ENCODE results near the gene STPG4.
A peak's percentile ranks its signal among the peaks of the same experiment; 100 is the strongest.

STPG4 gene

DNA sequence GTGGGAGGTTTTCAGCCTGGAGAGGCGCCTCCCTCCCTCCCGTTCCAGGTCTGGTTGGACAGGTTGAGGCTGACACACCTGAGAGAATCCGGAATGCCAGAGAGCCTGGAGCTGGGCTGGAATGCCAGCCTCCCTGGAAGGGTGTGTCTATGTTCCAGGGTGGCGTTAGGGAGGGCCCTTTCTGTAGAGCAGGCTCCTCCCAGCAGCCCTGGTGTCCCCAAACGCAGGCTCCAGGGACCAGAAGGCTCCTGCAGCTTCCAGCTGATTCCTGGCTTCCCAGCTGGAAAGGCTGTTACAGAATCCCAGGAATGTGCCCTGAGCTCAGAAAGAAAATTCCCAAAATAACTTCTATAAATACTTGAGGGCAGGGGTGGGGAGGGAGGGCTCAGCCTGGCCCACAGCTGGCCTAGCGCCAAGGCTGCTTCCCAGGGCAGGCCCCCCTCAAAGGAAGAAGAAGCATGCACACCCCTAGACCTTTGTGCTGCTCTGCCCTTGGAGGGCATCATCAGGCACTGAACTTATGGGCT is 85.4 kb downstream of the STPG4 start:
- no peak for DNase-seq

DNA sequence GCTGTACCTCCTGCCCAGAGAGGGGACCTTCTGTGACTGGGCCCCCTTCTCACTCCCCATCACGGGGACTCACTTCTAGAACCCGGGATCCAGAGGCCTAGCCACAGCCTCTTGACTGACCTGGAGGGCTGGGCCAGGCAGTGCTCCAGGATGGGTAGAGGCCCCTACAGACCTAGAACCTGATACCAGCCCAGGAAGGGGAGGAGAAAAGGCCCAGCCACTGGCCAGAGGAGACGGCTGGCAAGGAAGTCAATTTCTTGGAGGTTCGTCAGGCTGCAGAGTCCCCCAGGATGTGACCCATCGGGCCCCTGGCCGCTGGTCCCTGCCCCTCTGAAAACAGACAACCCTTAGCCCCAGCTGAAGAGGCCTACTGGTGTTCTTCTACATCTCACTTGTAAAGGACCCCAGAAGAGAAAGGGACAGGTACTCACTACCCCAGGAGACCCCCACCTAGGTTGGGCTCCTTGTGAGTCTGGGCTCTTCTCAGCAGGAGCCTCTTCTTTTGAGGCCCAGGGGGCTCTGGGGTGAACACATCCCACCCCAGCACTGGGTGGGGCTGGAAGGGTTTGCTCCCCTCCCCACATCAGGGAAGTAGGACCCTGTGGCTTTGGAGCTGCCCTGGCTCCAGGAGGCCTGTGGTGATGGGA is 86.0 kb downstream of the STPG4 start:
- DNase-seq, result no peak

DNA sequence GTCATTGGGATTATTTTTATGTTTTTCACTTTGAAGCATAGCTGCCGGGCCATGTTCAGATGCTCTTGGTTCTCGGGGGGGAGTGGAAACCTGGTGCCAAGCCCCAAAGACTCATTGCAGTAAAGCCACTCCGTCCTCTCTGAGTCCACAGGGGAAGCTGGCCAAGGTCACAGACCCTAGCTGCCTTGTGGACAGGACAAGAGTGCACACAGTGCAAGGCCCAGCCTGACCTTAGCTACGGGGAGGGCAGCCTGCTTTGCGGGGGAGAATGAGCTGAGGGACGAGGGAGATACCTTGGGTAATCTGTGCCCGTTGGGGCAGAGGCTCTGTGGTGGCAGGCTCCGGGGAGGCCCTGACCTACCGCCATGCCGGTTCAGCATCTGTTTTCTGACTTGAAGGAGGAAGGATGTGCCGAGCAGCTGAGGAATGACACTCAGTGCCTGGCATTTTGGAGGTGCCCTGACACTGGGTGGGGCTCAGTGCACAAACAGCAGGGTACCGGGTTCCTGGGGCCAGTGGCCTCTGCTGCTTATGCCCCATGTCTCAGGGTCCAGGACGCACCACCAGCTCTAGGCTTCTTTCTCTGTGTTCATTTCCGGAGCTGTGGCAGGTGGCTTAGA is 87.2 kb downstream of the STPG4 start:
- no peak for DNase-seq

DNA sequence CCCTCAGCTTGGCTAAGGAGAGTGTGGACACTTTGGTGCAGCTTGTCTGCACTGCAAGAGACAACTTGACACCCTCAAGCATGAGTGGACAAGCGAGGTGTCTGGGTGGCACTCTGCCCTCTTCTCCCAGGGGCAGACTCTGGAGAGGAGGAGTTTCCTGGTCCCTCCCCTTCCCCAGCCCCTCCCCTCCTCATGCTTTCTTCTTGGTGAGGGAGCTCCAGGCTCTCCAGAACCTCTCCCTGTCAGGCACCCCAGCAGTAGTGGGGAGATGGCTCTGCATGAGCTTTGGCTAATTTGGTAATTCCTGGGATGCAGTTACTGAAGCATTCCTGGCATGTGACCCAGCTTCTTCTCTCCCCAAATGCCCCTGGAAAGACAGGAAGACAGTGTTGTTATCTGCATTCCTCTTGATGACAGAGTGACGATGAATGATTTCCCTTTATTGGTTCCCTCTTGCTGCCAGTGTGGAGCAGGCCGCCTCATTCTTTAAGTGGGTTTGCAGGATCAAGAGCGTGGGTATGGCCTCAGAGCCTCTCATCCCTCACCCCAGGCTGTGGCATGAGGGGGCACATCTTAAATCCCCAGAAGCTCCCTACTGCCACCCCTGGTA is 89.2 kb downstream of the STPG4 start:
- no peak for DNase-seq

- no peak for DNase-seq
These were observed 89.8 kb downstream of the STPG4 start for GRCh38 chr2:47065343-47065742.

GRCh38 chr2:47064106-47064505 is 91.0 kb downstream of the STPG4 start:
- no peak for DNase-seq

DNA sequence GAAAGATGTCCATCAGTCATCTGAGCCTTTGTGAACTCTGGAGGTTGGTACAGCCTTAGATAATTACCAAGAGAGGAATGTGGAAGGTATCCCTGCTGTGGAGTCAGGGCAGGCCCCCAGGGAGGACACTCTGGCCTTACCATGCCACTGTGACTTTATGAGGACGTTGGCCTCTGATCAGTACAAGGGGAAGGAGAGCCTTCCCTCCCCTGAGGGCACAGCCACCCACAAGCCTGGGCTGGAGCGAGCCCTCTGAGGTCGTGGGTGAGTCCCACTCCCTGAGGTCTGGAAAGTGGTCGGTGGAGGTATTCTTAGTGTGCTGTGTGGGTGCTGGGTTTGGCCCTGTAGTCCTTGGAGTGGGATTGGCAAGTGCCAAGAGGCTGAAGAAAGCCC is 91.6 kb downstream of the STPG4 start:
- no peak for DNase-seq

DNA sequence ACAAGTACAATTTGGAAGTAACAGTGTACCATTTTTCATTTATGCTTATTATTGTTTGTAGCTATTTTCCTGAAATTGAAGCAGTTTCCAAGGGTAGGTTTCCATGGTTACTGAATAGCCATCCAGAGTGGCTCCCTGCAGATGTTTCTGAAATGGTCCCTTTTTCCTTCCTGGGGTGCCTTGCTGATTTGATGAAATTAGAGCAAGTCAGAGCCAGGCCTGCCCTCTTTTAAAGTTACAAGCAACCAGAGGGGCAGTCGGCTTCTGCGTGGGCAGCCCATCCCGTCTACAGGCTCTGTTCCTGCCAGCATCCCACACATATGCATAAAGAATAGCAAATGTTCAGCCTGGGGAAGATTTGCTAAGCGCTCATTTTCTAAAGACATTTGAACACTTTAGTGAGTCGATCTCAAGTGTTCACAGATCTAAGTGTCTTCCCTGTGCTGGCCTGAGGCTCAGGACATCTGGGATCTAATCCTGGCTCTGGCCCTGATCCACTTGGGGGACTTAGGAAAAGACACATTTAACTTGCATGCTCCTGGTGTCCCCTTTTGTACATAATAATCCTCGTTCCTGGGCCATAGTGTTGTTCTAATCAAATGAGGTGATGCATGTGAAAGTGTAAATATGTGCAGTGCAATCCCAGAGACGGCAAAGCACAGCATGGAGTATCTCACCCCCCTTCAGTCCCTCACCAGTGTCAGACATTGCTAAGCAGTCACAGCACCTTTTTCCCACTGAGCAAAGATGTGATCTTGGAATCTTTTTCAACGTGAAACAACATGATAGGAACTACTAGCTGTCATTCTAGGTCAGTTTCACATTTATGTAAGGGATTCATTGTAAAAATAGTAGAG is 92.2 kb downstream of the STPG4 start:
- DNase-seq, result no peak

DNA sequence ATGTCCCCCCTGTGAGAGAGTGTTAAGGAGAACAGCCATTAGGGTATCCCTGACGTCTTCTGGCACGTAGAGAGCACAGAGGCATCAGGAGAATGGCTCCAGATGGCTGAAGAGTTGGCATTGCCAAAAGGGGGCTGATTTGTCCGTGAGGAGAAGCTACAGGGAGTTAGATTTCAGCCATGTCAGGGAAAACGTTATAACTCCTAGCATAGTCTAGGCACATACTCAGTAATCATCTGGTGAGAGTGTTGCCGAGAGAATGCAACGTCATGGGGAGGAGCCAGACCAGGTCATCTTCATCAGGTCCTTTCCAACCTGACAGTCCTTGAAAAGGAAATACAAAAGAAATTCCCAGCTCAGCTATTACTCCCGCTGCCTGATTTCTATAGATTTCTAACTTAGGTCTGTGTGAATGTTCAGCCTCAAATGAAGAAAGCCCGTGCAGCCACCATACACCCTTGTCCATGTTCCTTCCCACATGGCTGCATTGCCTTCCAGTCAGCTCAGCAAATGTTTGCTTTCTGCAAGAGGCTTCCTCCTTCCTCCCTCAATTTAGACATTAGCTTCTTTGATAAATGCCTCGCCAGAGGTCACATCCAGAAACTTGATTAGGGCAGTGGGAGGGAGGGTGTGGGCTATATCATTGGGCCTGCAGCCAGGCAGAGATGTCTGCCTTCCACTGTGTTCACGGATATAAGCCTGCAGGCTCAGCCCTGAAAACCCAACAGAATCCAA is 93.0 kb downstream of the STPG4 start:
- DNase-seq, result peak; percentile 40

- DNase-seq, result no peak
These were observed 94.4 kb downstream of the STPG4 start for GRCh38 chr2:47060652-47061170.

- no peak for DNase-seq
These were observed 96.8 kb downstream of the STPG4 start for GRCh38 chr2:47058003-47058931.

- no peak for DNase-seq
These were observed 97.5 kb downstream of the STPG4 start for GRCh38 chr2:47057687-47058002.

- no peak for DNase-seq
These were observed 98.0 kb downstream of the STPG4 start for GRCh38 chr2:47056868-47057686.

- no peak for DNase-seq
These were observed 98.7 kb downstream of the STPG4 start for GRCh38 chr2:47056374-47056773.

DNA sequence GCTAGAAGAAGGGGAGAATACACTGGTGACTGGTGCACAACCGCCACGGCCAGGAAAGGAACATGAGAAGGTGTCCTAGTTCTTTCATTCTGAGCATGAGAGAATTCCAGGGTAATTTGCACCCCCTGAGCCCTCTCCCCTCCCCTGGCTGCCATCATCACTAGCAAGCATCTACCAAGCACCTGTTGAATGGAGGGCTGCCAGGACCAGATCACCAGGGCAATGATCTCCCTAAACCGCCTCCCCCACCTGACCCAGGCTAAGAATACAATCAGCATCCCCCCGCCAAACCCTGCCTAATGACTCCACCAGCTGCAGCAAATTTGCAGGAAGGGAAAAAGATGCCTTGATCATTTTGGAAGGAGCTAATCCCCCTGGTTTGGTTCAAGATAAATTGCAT is 100.2 kb downstream of the STPG4 start:
- no peak for DNase-seq

DNA sequence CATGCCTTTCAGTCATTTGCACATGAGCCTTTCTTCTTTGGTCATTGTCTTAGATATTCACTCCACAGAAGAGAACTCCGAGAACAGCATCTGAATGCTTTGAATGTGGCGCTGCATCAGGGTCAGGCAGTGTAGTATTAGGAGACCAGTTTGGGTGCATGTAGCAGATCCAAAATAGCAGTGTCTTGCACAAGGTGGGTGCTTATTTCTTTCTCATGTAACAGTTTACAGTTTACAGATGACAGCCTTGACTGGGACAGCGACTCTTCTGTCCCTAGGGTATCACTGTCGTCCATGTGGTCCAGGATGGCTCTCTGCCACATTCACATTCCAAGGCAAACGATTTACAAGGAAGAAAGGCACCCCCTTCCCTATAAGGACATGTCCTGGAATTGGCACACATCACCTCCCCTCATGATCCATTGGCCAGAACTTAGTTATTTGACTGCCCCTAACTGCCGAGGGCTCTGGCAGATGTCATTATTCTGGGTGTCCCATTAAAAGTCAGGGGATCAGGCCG is 101.0 kb downstream of the STPG4 start:
- DNase-seq, result no peak

DNA sequence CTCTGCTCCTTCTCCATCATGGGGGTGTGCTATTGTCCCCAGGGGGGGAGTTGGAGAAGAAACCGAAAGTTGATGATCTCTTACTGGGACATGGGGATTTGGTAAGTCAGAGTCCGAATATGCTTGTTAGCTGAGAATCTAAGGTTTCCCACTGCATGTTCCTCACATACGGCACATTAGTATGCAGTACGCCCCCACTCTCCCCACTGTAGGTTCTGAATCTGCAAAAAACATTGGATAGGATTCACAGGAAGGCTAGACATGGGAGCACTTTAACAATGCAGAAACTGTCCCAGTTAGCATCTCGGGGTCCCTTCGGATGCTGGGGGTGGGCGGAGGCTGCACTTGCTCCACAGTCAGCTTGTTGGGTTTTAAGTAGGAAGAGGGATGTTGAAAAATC is 102.3 kb downstream of the STPG4 start:
- no peak for DNase-seq

GRCh38 chr2:47051562-47051961 is 103.5 kb downstream of the STPG4 start:
- DNase-seq, result no peak

- DNase-seq, result no peak
These were observed 104.3 kb downstream of the STPG4 start for GRCh38 chr2:47050762-47051161.

DNA sequence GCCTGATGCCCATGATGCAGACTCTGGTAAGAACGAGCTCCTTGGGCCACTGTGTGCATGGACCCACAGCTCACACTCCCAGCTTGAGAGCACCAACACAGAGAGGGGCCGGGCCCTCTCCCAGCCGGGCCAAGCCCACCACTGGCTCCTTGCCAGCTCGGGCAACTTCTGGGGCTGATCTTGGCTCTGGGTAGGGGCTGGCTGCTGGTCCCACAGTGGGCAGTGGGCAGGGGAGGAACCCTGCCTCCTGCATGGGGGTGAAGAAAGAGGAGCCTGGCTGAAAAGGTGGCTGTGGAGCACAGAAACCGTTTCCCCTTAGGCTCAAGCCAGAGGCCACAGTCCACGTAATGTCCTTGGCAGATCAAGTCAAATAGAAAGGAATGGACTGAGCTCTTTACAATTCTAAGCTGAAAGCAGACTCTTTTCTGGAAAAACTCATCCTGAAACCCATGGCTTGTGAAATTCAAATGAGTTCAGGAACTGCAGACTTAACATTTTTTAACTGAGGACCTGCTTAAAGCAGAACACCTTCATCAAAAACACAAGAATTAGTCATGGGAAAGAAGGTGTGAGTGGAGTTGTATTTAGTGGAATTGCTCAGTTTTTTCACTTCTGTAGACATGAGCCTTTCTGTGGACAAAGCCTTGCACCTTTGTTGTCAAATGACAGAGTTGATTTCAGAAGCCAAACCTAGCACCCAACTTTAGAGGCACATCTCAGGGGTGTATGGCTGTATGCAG is 104.9 kb downstream of the STPG4 start:
- no peak for DNase-seq

All from NCI-H446 treated with DMSO at 0.1 percent for 48 hours (cell line).